CD14-positive monocyte (primary cell): ENCODE data around the gene GRIK2. TPM values are rescaled to one million over a fixed set of nuclear protein-coding genes. Genes with fewer than 3 reads are reported as not detected.

Experiments used
- DNase-seq, 3 donors: peaks; one replicate each; pipeline ENCODE4 v3.0.0-alpha.2; 2011 to 2022
- H2AFZ ChIP-seq: 2 replicates; pipeline ENCODE4 v1.6.0; 2012; ENCODE audit warnings: mild to moderate bottlenecking, low read depth, low read length, inconsistent platforms; ENCODE audit not compliant: insufficient read depth, poor library complexity, severe bottlenecking
- H3K27ac ChIP-seq, 2 donors: 1 replicate in 1 of 2; 2 replicates in 1 of 2; pipeline ENCODE4 v1.5.1; 2012 to 2013; ENCODE audit warnings: low read length in 2 of 2, control low read depth in 1 of 2, inconsistent platforms in 1 of 2, low read depth in 1 of 2, mild to moderate bottlenecking in 1 of 2
- H3K27me3 ChIP-seq, 2 donors: one replicate each; pipeline versions ENCODE4 v1.6.0 to v1.6.1; 2011 to 2013; ENCODE audit warnings: low read length in 2 of 2; ENCODE audit not compliant: control insufficient read depth in 2 of 2, insufficient read depth in 2 of 2
- H3K36me3 ChIP-seq, 2 donors: replicated peaks in 1 of 2; 1 replicate in 1 of 2; 2 replicates in 1 of 2; pipeline versions ENCODE4 v1.5.1 to v1.6.1; 2012 to 2013; ENCODE audit warnings: low read length in 2 of 2, control low read depth in 1 of 2, inconsistent platforms in 1 of 2, mild to moderate bottlenecking in 1 of 2; ENCODE audit not compliant: insufficient read depth in 2 of 2, control insufficient read depth in 1 of 2
- H3K4me1 ChIP-seq, 2 donors: 1 replicate in 1 of 2; 2 replicates in 1 of 2; pipeline versions ENCODE4 v1.5.1 to v1.6.1; 2012 to 2013; ENCODE audit warnings: low read length in 2 of 2, control low read depth in 1 of 2, inconsistent platforms in 1 of 2, mild to moderate bottlenecking in 1 of 2, moderate library complexity in 1 of 2; ENCODE audit not compliant: insufficient read depth in 2 of 2, control insufficient read depth in 1 of 2
- H3K4me2 ChIP-seq: replicated peaks from 2 replicates; pipeline ENCODE3; 2012; ENCODE audit warnings: low read length, moderate library complexity, mild to moderate bottlenecking; ENCODE audit not compliant: poor library complexity, severe bottlenecking; ENCODE audit errors: extremely low read depth
- H3K4me3 ChIP-seq, 3 experiments: fragments of 200-600 bp in 1 of 3; sonication (generic) in 1 of 3; replicated peaks in 1 of 3; 1 replicate in 2 of 3; 2 replicates in 1 of 3; pipeline ENCODE4 v1.5.1; 2011 to 2013; ENCODE audit warnings: low read length in 3 of 3, mild to moderate bottlenecking in 3 of 3, control low read depth in 2 of 3, low read depth in 2 of 3, inconsistent platforms in 1 of 3, moderate library complexity in 1 of 3
- H3K79me2 ChIP-seq: 2 replicates; pipeline ENCODE4 v1.6.0; 2012; ENCODE audit warnings: mild to moderate bottlenecking, control low read depth, inconsistent platforms, low read length, moderate library complexity; ENCODE audit not compliant: insufficient read depth
- H3K9ac ChIP-seq: 2 replicates; pipeline ENCODE4 v1.6.0; 2017; ENCODE audit warnings: low read length, mild to moderate bottlenecking; ENCODE audit not compliant: insufficient read depth, poor library complexity, severe bottlenecking
- H3K9me3 ChIP-seq, 2 donors: replicated peaks in 1 of 2; 1 replicate in 1 of 2; 2 replicates in 1 of 2; pipeline versions ENCODE4 v1.5.1 to v1.6.1; 2012 to 2013; ENCODE audit warnings: low read length in 2 of 2, control low read depth in 1 of 2; ENCODE audit not compliant: control insufficient read depth in 1 of 2, insufficient read depth in 1 of 2
- H4K20me1 ChIP-seq: 2 replicates; pipeline ENCODE4 v1.6.0; 2012; ENCODE audit warnings: mild to moderate bottlenecking, low read length, control low read depth, moderate library complexity; ENCODE audit not compliant: insufficient read depth
- H3K27ac Mint-ChIP-seq, 7 donors: one replicate each; pipeline ENCODE4 v1.8.0; 2020; ENCODE audit warnings: mild to moderate bottlenecking in 7 of 7, mixed read lengths in 7 of 7, moderate library complexity in 6 of 7, inconsistent platforms in 2 of 7
- H3K27me3 Mint-ChIP-seq, 3 donors: one replicate each; pipeline ENCODE4 v1.8.0; 2021 to 2022; ENCODE audit warnings: low read depth in 3 of 3, mild to moderate bottlenecking in 3 of 3, mixed read lengths in 3 of 3, moderate library complexity in 3 of 3, inconsistent platforms in 1 of 3
- H3K36me3 Mint-ChIP-seq, 2 donors: one replicate each; pipeline ENCODE4 v1.8.0; 2020; ENCODE audit warnings: mixed read lengths in 2 of 2, inconsistent platforms in 1 of 2, mild to moderate bottlenecking in 1 of 2
- H3K4me1 Mint-ChIP-seq: one replicate; pipeline ENCODE4 v1.8.0; 2020; ENCODE audit warnings: mild to moderate bottlenecking, mixed read lengths
- H3K4me3 Mint-ChIP-seq, 2 donors: one replicate each; pipeline ENCODE4 v1.8.0; 2020; ENCODE audit warnings: mild to moderate bottlenecking in 2 of 2, mixed read lengths in 2 of 2, moderate library complexity in 1 of 2
- H3K9me3 Mint-ChIP-seq, 7 donors: one replicate each; pipeline ENCODE4 v1.8.0; 2020 to 2022; ENCODE audit warnings: mixed read lengths in 7 of 7, mild to moderate bottlenecking in 6 of 7, moderate library complexity in 6 of 7, inconsistent platforms in 2 of 7
- WGBS: methylation state at CpG from one replicate; pipeline ENCODE4 v1.1.5; 2013; ENCODE audit warnings: missing lambda C conversion rate; ENCODE audit not compliant: insufficient coverage; 5-methylcytosine and 5-hydroxymethylcytosine counted together
- intact Hi-C, 2 donors: fragments of 100-400 bp; cut with micrococcal nuclease; formaldehyde crosslinking; loops; one replicate each; pipeline versions ENCODE4 v1.15.0 to v1.15.1; 2023
- polyA plus RNA-seq, 3 donors: library from polyadenylated mRNA; depleted of rRNA in 1 of 3; unstranded in 2 of 3; stranded (reverse) in 1 of 3; fragments of 300-500 nt in 2 of 3; fragments of >200 nt in 1 of 3; fragmentation: Illumina TruSeq in 2 of 3; gene quantifications; 1 replicate in 2 of 3; 2 replicates in 1 of 3; pipeline ENCODE4 v1.2.3, GENCODE V29; 2012 to 2021
- TF ChIP-seq, protein P1 (sequence below): fragments of 200-600 bp; IDR thresholded peaks from one replicate; pipeline ENCODE4 v1.8.0; 2022; ENCODE audit warnings: antibody characterized with exemption, mild to moderate bottlenecking

The GRIK2 gene
- polyA plus RNA-seq, 3 donors, result not detected

DNA sequence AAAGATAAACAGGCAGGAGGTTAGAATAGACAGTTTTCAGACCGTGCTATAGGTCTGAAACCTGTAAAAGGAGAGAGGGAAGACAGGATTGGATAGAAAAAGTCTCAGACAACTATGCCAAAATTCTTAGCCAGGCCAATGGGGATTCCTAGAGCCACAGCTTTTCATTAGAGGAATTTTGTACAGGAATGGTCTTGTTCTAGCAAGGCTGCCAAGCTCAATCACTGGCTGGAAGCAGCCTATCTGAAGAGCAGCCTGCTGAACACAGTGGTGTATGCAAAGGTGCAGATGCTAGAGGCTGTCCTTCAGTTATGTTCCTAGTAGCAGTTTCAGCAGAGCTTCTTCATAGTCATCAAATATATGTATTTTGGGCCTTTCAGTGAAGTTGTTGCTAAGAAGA is 313.1 kb downstream of the GRIK2 start:
- H3K4me3 ChIP-seq, result no peak overlapping the region
- DNase-seq, result no peak
- H3K4me2 ChIP-seq, result no peak overlapping the region
- no peaks in the 10 kb centered on the region for H4K20me1 ChIP-seq
- no peaks in the 10 kb centered on the region for H3K79me2 ChIP-seq
- H3K9ac ChIP-seq, result no peak overlapping the region
- no peak overlapping the region for H3K27ac ChIP-seq
- WGBS, result 88% methylated on average over 1 of the region's 1 CpG
- no peaks in the 10 kb centered on the region for H3K36me3 Mint-ChIP-seq
- intact Hi-C loops, result no loop called here
- no peaks in the 10 kb centered on the region for H3K27me3 ChIP-seq
- no peaks in the 10 kb centered on the region for H3K4me1 ChIP-seq
- no peak overlapping the region for H2AFZ ChIP-seq
- H3K9me3 ChIP-seq, result no peaks in the 10 kb centered on the region
- H3K4me1 Mint-ChIP-seq, result peaks cover 2% of the 10 kb centered on the region
- H3K4me3 Mint-ChIP-seq, result no peak overlapping the region
- no peaks in the 10 kb centered on the region for H3K27me3 Mint-ChIP-seq
- H3K27ac Mint-ChIP-seq, result no peak overlapping the region
- H3K9me3 Mint-ChIP-seq, result no peaks in the 10 kb centered on the region
- TF ChIP-seq, protein P1, sequence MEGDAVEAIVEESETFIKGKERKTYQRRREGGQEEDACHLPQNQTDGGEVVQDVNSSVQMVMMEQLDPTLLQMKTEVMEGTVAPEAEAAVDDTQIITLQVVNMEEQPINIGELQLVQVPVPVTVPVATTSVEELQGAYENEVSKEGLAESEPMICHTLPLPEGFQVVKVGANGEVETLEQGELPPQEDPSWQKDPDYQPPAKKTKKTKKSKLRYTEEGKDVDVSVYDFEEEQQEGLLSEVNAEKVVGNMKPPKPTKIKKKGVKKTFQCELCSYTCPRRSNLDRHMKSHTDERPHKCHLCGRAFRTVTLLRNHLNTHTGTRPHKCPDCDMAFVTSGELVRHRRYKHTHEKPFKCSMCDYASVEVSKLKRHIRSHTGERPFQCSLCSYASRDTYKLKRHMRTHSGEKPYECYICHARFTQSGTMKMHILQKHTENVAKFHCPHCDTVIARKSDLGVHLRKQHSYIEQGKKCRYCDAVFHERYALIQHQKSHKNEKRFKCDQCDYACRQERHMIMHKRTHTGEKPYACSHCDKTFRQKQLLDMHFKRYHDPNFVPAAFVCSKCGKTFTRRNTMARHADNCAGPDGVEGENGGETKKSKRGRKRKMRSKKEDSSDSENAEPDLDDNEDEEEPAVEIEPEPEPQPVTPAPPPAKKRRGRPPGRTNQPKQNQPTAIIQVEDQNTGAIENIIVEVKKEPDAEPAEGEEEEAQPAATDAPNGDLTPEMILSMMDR, result no peak
- H3K36me3 ChIP-seq, result no peaks in the 10 kb centered on the region

DNA sequence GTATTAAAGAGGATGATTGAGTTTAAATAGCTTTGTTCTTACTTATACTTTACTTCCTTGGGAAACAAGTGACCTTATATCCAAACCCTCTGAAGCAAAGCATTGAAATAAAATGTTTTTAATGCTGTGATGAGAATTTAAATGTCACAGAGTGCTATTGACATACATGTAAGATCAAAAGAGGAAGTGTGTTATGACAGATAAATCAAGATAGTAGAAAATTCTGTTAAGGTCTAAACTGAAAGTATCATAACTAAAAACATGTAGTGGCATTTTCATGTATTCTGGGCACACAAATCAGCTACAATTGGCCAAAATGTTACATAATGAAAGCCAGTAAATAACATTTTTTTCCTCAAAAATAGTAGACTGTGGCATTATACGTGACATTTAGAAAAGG is 318.0 kb downstream of the GRIK2 start:
- Histone ChIP-seq H3K4me2 (no peak overlapping the region), H4K20me1 (no peaks in the 10 kb centered on the region), H3K36me3 (no peaks in the 10 kb centered on the region), H3K27me3 (no peaks in the 10 kb centered on the region), H3K79me2 (no peaks in the 10 kb centered on the region), H3K4me1 (no peaks in the 10 kb centered on the region), H3K4me3 (no peak overlapping the region), H3K9ac (no peak overlapping the region), H2AFZ (no peak overlapping the region), H3K27ac (no peak overlapping the region), H3K9me3 (no peaks in the 10 kb centered on the region)
- intact Hi-C loops, result no loop called here
- TF ChIP-seq, protein P1, result no peak
- peaks cover 3% of the 10 kb centered on the region for H3K4me1 Mint-ChIP-seq
- no CpG with 5 or more reads among the region's 1 CpG for WGBS
- H3K27me3 Mint-ChIP-seq, result no peaks in the 10 kb centered on the region
- DNase-seq, result peak in 1 of 3 donors; percentile 1
- no peak overlapping the region for H3K27ac Mint-ChIP-seq
- no peaks in the 10 kb centered on the region for H3K9me3 Mint-ChIP-seq
- H3K36me3 Mint-ChIP-seq, result no peaks in the 10 kb centered on the region
- H3K4me3 Mint-ChIP-seq, result no peak overlapping the region
